Neural cell (in vitro differentiated cells): ENCODE results near the gene HSPB2. TPM values are rescaled to one million over a fixed set of nuclear protein-coding genes. Genes with fewer than 3 reads are reported as not detected.

Experiments
- H2AFZ ChIP-seq: fragments of 200-600, 300-800 bp; sonication (generic), shearing (Covaris generic); 2 replicates; pipeline ENCODE4 v1.6.0; 2014; ENCODE audit warnings: low read depth, mild to moderate bottlenecking, antibody characterized with exemption, low read length, moderate library complexity
- H3F3A ChIP-seq: fragments of 200-600 bp; shearing (Covaris generic); 2 replicates; pipeline ENCODE4 v1.6.1; 2016; ENCODE audit warnings: mild to moderate bottlenecking, moderate library complexity, mixed read lengths, antibody characterized with exemption, low read length; ENCODE audit not compliant: insufficient read depth, poor library complexity, severe bottlenecking
- H3K27ac ChIP-seq: fragments of 200-600, 300-800 bp; sonication (generic), shearing (Covaris generic); 2 replicates; pipeline ENCODE4 v1.5.1; 2014; ENCODE audit warnings: mild to moderate bottlenecking, low read length, moderate library complexity
- H3K27me3 ChIP-seq: fragments of 300-800, 200-600 bp; sonication (generic), shearing (Covaris generic); 2 replicates; pipeline ENCODE4 v1.6.0; 2014; ENCODE audit warnings: mild to moderate bottlenecking, low read depth, low read length, moderate library complexity; ENCODE audit not compliant: insufficient read depth
- H3K36me3 ChIP-seq: fragments of 300-800, 200-600 bp; sonication (generic), shearing (Covaris generic); 2 replicates; pipeline ENCODE4 v1.5.1; 2014; ENCODE audit warnings: mild to moderate bottlenecking, antibody characterized with exemption, low read length, moderate library complexity; ENCODE audit not compliant: insufficient read depth
- H3K4me2 ChIP-seq: fragments of 300-800, 200-600 bp; sonication (generic), shearing (Covaris generic); 2 replicates; pipeline ENCODE4 v1.6.0; 2014; ENCODE audit warnings: mild to moderate bottlenecking, low read length
- H3K4me3 ChIP-seq: fragments of 300-800, 200-600 bp; sonication (generic), shearing (Covaris generic); 2 replicates; pipeline ENCODE4 v1.5.1; 2014; ENCODE audit warnings: mild to moderate bottlenecking, low read length, moderate library complexity
- H3K79me2 ChIP-seq: fragments of 200-600 bp; shearing (Covaris generic); replicated peaks from 2 replicates; pipeline ENCODE4 v1.6.0; 2014; ENCODE audit warnings: mild to moderate bottlenecking, low read length, moderate library complexity; ENCODE audit not compliant: insufficient read depth
- H3K9ac ChIP-seq: fragments of 300-800, 200-600 bp; sonication (generic), shearing (Covaris generic); 2 replicates; pipeline ENCODE4 v1.6.1; 2016; ENCODE audit warnings: mild to moderate bottlenecking, low read length, mixed read lengths
- H3K9me2 ChIP-seq: fragments of 200-600 bp; shearing (Covaris generic); 2 replicates; pipeline ENCODE4 v1.6.1; 2016; ENCODE audit warnings: mild to moderate bottlenecking, low read length, mixed read lengths; ENCODE audit not compliant: insufficient read depth
- H3K9me3 ChIP-seq: fragments of 200-600, 300-800 bp; sonication (generic), shearing (Covaris generic); 2 replicates; pipeline ENCODE4 v1.6.1; 2016; ENCODE audit warnings: mild to moderate bottlenecking, mixed run types, low read length, moderate library complexity, mixed read lengths
- H4K20me1 ChIP-seq: fragments of 200-600 bp; shearing (Covaris generic); 2 replicates; pipeline ENCODE4 v1.6.1; 2016; ENCODE audit warnings: mild to moderate bottlenecking, mixed run types; ENCODE audit not compliant: insufficient read depth
- EP300 ChIP-seq: fragments of 450-650 bp; conservative IDR thresholded peaks from 2 replicates; pipeline ENCODE4 v1.6.1; 2014; ENCODE audit warnings: antibody characterized with exemption, mild to moderate bottlenecking, moderate library complexity; ENCODE audit not compliant: poor library complexity, severe bottlenecking
- EZH2 ChIP-seq: fragments of 200-600, 300-800 bp; shearing (Covaris generic), sonication (generic); IDR thresholded peaks from 2 replicates; pipeline ENCODE4 v1.6.1; 2014; ENCODE audit warnings: antibody characterized with exemption, low read length, borderline replicate concordance, mild to moderate bottlenecking; ENCODE audit not compliant: insufficient read depth, poor library complexity, severe bottlenecking
- MXI1 ChIP-seq: fragments of 450-650 bp; conservative IDR thresholded peaks from 2 replicates; pipeline ENCODE4 v1.6.1; 2014; ENCODE audit warnings: antibody characterized with exemption, mild to moderate bottlenecking; ENCODE audit not compliant: poor library complexity, severe bottlenecking
- POLR2AphosphoS5 ChIP-seq: IDR thresholded peaks from 2 replicates; pipeline ENCODE4 v1.6.1; 2012
- RAD21 ChIP-seq: fragments of 450-650 bp; conservative IDR thresholded peaks from 2 replicates; pipeline ENCODE4 v1.6.1; 2014; ENCODE audit warnings: antibody characterized with exemption, mild to moderate bottlenecking, moderate library complexity
- SMC3 ChIP-seq: fragments of 450-650 bp; conservative IDR thresholded peaks from 2 replicates; pipeline ENCODE4 v1.6.1; 2014; ENCODE audit warnings: antibody characterized with exemption, mild to moderate bottlenecking, moderate library complexity; ENCODE audit not compliant: poor library complexity
- TAF1 ChIP-seq: IDR thresholded peaks from 2 replicates; pipeline ENCODE4 v1.6.1; 2012; ENCODE audit warnings: low read depth
- polyA plus RNA-seq: library from polyadenylated mRNA; depleted of rRNA; stranded (reverse); fragments of >200 nt; gene quantifications from 2 replicates; pipeline ENCODE4 v1.2.3, GENCODE V29; 2014
- TF ChIP-seq, protein P1 (sequence below): IDR thresholded peaks from 2 replicates; pipeline ENCODE4 v1.6.1; 2012; ENCODE audit warnings: borderline replicate concordance
- TF ChIP-seq, protein P2 (sequence below): fragments of 450-650 bp; IDR thresholded peaks from 2 replicates; pipeline ENCODE4 v1.5.1; 2014; ENCODE audit warnings: antibody characterized with exemption, mild to moderate bottlenecking, moderate library complexity; ENCODE audit not compliant: poor library complexity, severe bottlenecking

Gene HSPB2
- polyA plus RNA-seq, 1 donor from 2014 or later, result not detected

GRCh38 chr11:111935317-111936039 lies 22.9 kb downstream of the HSPB2 start:
- peak overlapping the region; percentile 70 for H3K4me3 ChIP-seq
- H3K9ac ChIP-seq, result no peak overlapping the region
- peak overlapping the region; percentile 64 for H3K4me2 ChIP-seq
- TF ChIP-seq EP300 (no peak), SMC3 (no peak), RAD21 (no peak), EZH2 (no peak), TAF1 (no peak), POLR2AphosphoS5 (no peak), MXI1 (no peak)
- TF ChIP-seq, protein P1, sequence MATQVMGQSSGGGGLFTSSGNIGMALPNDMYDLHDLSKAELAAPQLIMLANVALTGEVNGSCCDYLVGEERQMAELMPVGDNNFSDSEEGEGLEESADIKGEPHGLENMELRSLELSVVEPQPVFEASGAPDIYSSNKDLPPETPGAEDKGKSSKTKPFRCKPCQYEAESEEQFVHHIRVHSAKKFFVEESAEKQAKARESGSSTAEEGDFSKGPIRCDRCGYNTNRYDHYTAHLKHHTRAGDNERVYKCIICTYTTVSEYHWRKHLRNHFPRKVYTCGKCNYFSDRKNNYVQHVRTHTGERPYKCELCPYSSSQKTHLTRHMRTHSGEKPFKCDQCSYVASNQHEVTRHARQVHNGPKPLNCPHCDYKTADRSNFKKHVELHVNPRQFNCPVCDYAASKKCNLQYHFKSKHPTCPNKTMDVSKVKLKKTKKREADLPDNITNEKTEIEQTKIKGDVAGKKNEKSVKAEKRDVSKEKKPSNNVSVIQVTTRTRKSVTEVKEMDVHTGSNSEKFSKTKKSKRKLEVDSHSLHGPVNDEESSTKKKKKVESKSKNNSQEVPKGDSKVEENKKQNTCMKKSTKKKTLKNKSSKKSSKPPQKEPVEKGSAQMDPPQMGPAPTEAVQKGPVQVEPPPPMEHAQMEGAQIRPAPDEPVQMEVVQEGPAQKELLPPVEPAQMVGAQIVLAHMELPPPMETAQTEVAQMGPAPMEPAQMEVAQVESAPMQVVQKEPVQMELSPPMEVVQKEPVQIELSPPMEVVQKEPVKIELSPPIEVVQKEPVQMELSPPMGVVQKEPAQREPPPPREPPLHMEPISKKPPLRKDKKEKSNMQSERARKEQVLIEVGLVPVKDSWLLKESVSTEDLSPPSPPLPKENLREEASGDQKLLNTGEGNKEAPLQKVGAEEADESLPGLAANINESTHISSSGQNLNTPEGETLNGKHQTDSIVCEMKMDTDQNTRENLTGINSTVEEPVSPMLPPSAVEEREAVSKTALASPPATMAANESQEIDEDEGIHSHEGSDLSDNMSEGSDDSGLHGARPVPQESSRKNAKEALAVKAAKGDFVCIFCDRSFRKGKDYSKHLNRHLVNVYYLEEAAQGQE, result no peak
- TF ChIP-seq, protein P2, sequence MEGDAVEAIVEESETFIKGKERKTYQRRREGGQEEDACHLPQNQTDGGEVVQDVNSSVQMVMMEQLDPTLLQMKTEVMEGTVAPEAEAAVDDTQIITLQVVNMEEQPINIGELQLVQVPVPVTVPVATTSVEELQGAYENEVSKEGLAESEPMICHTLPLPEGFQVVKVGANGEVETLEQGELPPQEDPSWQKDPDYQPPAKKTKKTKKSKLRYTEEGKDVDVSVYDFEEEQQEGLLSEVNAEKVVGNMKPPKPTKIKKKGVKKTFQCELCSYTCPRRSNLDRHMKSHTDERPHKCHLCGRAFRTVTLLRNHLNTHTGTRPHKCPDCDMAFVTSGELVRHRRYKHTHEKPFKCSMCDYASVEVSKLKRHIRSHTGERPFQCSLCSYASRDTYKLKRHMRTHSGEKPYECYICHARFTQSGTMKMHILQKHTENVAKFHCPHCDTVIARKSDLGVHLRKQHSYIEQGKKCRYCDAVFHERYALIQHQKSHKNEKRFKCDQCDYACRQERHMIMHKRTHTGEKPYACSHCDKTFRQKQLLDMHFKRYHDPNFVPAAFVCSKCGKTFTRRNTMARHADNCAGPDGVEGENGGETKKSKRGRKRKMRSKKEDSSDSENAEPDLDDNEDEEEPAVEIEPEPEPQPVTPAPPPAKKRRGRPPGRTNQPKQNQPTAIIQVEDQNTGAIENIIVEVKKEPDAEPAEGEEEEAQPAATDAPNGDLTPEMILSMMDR, result no peak
- H3K9me2 ChIP-seq, result no peaks in the 10 kb centered on the region
- no peaks in the 10 kb centered on the region for H3K27me3 ChIP-seq
- H4K20me1 ChIP-seq, result no peaks in the 10 kb centered on the region
- H3K36me3 ChIP-seq, result no peaks in the 10 kb centered on the region
- no peaks in the 10 kb centered on the region for H3F3A ChIP-seq
- no peak overlapping the region for H3K27ac ChIP-seq
- H3K9me3 ChIP-seq, result no peaks in the 10 kb centered on the region
- peaks cover 31% of the 10 kb centered on the region for H3K79me2 ChIP-seq
- no peak overlapping the region for H2AFZ ChIP-seq

GRCh38 chr11:111936040-111936540 lies 23.6 kb downstream of the HSPB2 start:
- H3K9ac ChIP-seq, result peak overlapping the region; percentile 69
- TF ChIP-seq POLR2AphosphoS5, result no peak
- TF ChIP-seq EZH2, result no peak
- no peak for TF ChIP-seq EP300
- no peak for TF ChIP-seq SMC3
- no peak for TF ChIP-seq MXI1
- TF ChIP-seq TAF1, result no peak
- TF ChIP-seq, protein P2, result no peak
- no peak overlapping the region for H2AFZ ChIP-seq
- no peak overlapping the region for H3K27ac ChIP-seq
- H3K4me3 ChIP-seq, result peak overlapping the region; percentile 70
- H3K4me2 ChIP-seq, result peak overlapping the region; percentile 64
- H3F3A ChIP-seq, result no peaks in the 10 kb centered on the region
- H3K36me3 ChIP-seq, result no peaks in the 10 kb centered on the region
- H3K27me3 ChIP-seq, result no peaks in the 10 kb centered on the region
- no peaks in the 10 kb centered on the region for H3K9me2 ChIP-seq
- H3K79me2 ChIP-seq, result peaks cover 31% of the 10 kb centered on the region
- no peaks in the 10 kb centered on the region for H3K9me3 ChIP-seq
- no peaks in the 10 kb centered on the region for H4K20me1 ChIP-seq
